Head of caudate nucleus (tissue), 42 donors: ENCODE data around the gene NPHS2.
"Not testable (repeated sequence)": the region's sequence is repeated elsewhere in the genome, so short reads cannot be mapped to it uniquely, and the experiment has no call there.

ENCODE experiments used
- DNase-seq, 42 donors: peaks; one replicate each; pipeline versions ENCODE4 v3.0.0 to v3.0.0-alpha.2; 2020 to 2021; ENCODE audit warnings: mixed read lengths in 7 of 42
- intact Hi-C: fragments of 100-400 bp; cut with DNase I; formaldehyde crosslinking; loops from one replicate; pipeline ENCODE4 v1.15.0; 2022

Gene NPHS2

DNA sequence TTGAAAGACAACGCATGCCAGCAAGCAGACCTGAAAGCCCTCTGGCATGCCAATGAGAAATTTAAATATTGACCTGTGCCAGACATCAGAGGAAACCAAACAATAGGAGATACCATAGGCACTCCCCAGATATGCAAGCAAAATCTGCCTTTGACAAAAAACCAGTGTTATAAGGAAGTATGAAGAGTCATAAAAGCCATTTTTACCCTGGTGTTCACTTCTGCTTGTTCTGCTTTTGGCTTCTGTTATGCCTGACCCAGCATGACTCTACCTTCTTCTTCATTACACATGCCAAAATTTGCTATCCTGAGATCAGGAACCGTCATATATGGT, 26.4 kb downstream of the NPHS2 start:
- DNase-seq, result no peak
- intact Hi-C loops, result no loop called here

DNA sequence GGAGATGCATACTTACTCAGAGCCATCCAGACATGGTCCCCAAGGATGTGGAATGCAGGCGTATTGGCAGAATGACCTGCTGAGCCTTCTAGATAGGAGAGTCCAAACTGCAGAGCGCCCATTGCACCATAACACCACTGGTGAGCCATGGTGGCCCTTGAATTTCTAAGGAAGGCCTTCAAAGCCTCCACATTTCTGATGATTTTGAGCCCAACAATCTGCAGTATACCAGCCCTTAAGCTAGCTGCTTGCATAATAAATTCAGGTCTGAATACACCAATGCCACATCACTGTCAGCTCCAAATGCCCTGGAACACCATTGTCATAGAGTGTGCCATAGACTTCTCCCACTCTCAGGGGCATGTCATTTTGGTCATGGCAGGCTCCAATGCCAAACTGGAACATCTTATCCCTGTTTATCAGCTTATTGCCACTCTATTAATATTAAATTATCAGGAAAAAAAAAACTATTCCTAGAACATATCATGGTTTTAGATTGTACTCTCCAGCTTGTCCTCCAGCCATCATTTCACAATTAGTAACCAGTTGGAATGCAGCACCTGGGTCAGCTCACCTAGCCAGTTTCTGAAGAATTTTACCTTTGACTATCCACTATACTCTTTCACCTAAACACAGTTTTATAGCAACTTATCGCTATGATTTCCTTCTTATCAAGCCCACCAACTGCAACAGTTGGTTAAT, 26.9 kb downstream of the NPHS2 start:
- no peak for DNase-seq
- intact Hi-C loops, result no loop called here

DNA sequence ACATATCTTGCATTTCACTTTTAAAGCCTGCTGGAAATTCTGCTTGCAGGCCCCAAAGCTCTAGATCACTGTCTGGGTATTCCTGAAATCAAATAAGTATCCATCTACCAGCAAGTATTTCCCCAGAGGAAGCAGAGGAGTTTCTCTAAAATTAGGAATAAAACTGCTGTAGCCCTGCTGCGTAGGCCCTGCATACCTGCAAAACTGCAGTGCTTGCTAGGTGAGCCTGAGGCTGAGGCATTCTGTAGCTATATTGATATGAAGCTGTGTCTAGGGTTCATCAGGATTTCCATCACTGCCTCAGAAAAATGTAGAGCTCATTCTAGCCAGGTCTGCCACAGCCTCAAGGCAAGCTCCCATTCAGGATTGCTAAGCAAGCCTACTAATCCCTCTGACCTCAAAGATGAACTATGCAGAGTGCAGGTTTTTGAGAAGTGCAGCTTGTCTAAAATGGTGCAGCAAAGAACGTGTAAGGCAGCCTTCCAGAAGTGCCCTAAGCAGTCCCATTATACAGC, 28.7 kb downstream of the NPHS2 start:
- intact Hi-C loops, result no loop called here
- peak in 32 of 42 donors; percentile 3 to 83 (median 34) for DNase-seq

DNA sequence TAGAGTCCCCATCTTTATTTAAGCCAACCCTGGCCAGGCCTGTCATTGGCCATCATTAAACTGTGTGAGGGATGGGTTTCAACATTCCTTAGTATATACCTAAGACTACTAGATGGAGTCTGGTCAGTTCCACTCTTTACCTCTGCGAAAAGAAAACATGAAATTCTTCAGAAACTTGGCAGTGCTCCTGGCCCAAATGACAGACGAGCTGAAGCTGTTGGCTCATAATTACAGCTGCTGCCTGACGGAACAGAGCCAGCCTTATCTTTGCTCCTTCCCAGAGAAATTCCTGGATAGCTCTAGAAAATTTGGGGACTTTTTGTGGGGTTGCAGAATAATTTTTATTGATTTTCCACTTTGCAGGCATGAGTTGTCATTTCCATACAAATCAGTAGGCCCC, 30.4 kb downstream of the NPHS2 start:
- intact Hi-C loops, result no loop called here
- DNase-seq, result no peak

DNA sequence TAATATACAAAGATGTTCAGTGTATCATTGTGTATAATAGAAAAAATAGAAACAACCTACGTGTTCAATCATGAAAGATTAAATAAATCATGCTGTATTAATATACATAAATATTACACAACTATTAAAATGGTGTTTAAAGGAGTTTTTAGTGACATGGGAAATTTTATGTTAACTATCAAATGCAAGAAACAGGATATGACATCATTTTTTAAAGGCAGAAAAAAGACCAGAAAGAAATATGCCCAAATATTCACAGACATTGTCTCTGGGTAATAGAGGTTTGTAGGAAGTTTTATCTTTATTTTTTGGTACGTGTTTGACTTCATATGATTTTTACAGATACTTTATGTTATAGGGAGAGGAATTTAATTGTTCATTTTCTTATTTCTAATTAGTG, 34.0 kb downstream of the NPHS2 start:
- intact Hi-C loops, result no loop called here
- DNase-seq, result no peak

DNA sequence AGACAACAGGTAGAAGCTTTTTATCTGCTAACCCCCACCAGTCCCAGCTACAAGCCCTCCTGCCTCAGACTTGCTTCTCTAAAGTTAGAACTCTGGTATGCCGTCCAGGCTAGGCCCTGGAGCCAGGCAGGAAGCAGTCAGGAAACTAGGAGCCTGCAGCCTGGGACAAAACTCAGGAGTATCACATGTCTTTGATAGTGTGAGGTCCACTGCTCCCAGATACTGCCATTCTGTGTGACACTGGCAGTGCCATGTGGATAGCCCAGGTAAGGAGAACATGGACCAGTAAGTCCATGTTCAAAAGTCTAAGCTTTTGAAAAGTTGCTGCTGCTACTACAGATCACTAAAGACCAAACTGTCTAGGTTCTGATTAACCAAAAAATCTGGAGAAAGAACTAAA, 45.4 kb downstream of the NPHS2 start:
- DNase-seq, result no peak
- intact Hi-C loops, result no loop called here

DNA sequence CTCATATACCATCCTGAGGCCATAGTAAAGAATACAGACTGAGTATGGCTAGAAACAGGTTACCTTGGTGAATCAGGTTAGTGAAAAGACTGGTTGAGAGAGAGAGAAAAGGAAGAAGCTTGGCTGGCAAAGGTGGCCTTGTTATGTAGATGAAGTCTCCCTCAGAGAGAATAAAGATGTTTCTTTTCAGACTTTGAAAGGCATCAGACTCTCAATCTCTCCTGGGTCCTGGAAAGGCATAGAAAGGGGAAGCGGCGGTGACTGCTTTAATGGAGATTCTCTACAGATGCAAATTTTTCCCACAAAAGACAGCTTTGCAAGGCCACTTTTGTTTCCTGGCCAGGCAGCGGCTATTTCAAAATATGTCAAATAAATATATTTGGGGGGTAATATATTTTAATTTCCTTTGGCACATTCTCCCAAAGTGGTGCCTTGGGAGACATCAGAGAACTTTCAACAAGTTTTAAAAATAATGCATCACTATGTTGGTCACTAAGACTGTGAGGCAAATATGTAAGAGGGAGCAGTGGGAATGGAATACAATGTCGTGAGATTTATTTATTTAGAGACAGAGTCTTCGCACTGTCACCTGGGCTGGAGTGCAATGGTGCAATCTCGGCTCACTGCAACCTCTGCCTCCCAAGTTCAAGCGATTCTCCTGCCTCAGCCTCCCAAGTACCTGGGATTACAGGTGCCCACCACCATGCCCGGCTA, 46.1 kb downstream of the NPHS2 start:
- DNase-seq, result no peak
- intact Hi-C loops, result no loop called here

DNA sequence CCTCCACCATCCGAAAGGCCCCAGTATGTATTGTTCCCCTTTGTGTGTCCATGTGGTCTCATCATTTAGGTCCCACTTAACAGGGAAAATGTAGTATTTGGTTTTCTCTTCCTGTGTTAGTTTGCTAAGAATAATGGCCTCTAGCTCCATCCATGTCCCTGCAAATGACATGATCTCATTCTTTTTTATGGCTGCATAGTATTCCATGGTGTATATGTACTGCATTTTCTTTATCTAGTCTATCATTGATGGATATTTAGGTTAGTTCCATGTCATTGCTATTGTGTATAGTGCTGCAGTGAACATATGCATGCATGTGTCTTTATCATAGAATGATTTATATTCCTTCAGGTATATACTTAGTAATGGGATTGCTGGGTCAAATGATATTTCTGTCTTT, 57.2 kb downstream of the NPHS2 start:
- intact Hi-C loops, DNase-seq: not testable (repeated sequence)

DNA sequence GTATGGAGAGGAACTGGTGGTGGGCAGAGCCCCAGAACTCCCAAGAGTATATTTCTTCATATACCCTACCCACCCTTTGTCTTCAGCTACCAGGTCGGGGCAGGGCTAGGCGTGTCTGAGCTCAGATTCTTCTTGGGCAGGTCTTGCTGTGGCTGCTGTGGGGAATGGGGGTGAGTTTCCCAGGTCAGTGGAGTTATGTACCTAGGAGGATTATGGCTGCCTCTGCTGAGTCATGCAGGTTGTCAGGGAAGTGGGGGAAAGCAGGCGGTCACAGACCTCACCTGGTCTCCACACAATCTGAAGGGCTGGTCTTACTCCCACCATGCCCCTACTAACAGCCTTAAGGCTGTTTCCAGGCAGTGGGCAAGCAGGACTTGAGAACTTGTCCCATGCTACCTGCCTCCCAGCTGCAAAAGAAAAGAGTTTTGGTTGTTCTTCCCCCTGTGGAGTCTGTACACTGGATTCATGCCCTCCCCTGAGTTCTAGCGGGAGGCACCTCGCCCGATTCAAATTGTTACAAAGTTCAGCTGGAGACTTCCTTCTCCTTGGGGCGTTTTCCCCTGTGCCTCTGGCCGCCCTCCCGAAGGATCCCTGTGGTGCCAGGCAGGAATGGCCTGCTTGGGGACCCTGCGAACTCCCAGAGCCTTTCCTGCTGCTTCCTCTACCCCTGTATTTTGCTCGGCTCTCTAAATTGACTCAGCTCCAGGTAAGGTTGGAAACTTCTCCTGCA, 58.6 kb downstream of the NPHS2 start:
- intact Hi-C loops, result no loop called here
- no peak for DNase-seq

DNA sequence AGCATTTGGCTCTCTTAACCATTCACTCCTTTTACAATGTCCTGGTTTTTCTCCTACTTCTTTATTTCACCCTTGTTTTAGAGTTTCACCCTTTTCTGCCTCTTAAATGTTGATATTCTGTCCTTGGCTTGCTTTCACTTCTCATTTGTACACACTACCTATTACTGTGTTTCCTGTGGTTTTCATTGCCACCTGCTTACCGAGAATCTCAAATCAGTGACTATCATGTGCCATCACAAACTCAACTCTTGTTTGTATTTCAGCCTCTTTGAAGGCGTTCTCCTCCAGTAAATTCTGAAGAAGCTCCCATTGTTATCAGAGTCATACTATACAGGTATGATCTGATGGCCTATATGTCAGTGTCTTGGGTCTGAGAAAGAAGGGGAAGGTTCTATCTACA, 65.7 kb downstream of the NPHS2 start:
- DNase-seq, result no peak
- intact Hi-C loops, result no loop called here

DNA sequence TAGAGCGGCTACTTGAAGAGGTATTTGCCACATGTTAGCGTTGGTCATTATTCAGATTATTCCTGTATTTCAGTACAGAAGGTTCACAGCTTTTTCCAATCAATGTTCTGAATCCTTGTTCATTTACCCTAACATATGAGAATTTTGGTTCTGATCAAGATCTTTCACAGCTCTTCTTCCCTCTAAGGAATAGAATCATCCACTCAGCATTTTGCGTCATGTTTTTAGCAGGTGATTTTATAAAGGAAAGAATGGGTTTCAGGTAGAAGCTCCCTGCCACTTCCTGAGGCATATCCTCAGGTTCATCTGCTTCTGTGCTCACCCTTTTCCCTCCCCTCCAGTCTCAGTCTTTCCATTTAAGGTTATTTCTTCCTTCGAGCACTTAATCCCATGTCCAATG, 66.4 kb downstream of the NPHS2 start:
- intact Hi-C loops, result no loop called here

DNA sequence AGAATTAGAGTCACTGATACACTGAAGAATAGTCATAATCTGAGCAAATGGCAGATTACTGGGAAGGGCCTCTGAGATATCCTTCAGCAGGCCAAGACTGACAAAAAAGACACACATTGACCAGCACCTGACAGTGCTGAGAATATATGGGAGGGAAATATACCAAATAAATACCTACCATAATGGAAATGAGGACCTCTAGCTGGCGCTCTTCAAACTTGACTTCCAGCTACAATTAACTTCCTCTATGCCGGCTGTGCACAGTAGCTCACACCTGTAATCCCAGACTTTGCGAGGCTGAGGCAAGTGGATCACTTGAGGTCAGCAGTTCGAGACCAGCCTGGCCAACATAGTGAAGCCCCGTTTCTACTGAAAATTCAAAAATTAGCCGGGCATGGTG, 69.5 kb downstream of the NPHS2 start:
- no peak for DNase-seq
- intact Hi-C loops, result no loop called here

More for the DNA sequence above, 66.4 kb downstream of the NPHS2 start:
- no peak for DNase-seq
